SU-DHL-6 (cell line): ENCODE results near the gene CLIP4.

ENCODE experiments used
- H2AFZ ChIP-seq: fragments of 200-600 bp; sonication (generic); 2 replicates; pipeline ENCODE4 v1.6.1; 2014; ENCODE audit warnings: low read depth, mild to moderate bottlenecking, moderate library complexity, mixed read lengths, antibody characterized with exemption, low read length; ENCODE audit not compliant: severe bottlenecking
- H3F3A ChIP-seq: fragments of 200-600 bp; shearing (Covaris generic); 2 replicates; pipeline ENCODE4 v1.6.0; 2016; ENCODE audit warnings: antibody characterized with exemption, mild to moderate bottlenecking; ENCODE audit not compliant: insufficient read depth
- H3K27ac ChIP-seq: fragments of 200-600 bp; sonication (generic); 2 replicates; pipeline ENCODE4 v1.5.1; 2016; ENCODE audit warnings: low read depth, mild to moderate bottlenecking, low read length, moderate library complexity, mixed read lengths
- H3K27me3 ChIP-seq: fragments of 200-600 bp; sonication (generic), shearing (Covaris generic); 2 replicates; pipeline ENCODE4 v1.6.0; 2014; ENCODE audit warnings: mild to moderate bottlenecking, low read length
- H3K36me3 ChIP-seq: fragments of 200-600 bp; sonication (generic); 2 replicates; pipeline ENCODE4 v1.6.1; 2014; ENCODE audit warnings: mild to moderate bottlenecking, low read length, mixed read lengths
- H3K4me2 ChIP-seq: fragments of 300-600, 200-600 bp; shearing (Covaris generic), sonication (generic); 2 replicates; pipeline ENCODE4 v1.6.0; 2014; ENCODE audit warnings: low read length, low read depth, mild to moderate bottlenecking; ENCODE audit not compliant: poor library complexity, severe bottlenecking
- H3K4me3 ChIP-seq: fragments of 200-600 bp; sonication (generic); 2 replicates; pipeline ENCODE4 v1.5.1; 2014; ENCODE audit warnings: antibody characterized with exemption, low read length, mild to moderate bottlenecking, mixed read lengths; ENCODE audit not compliant: insufficient read depth, poor library complexity, severe bottlenecking
- H3K79me2 ChIP-seq: fragments of 200-600 bp; sonication (generic); 2 replicates; pipeline ENCODE4 v1.6.1; 2014; ENCODE audit warnings: mild to moderate bottlenecking, low read length, moderate library complexity; ENCODE audit not compliant: insufficient read depth
- H3K9ac ChIP-seq: fragments of 200-600 bp; sonication (generic); 2 replicates; pipeline ENCODE4 v1.7.0; 2014; ENCODE audit warnings: mild to moderate bottlenecking, low read length
- H3K9me2 ChIP-seq: fragments of 200-600 bp; sonication (generic); replicated peaks from 2 replicates; pipeline ENCODE4 v1.6.1; 2014; ENCODE audit warnings: low read length; ENCODE audit not compliant: insufficient read depth
- H3K9me3 ChIP-seq: fragments of 200-600 bp; sonication (generic); 2 replicates; pipeline ENCODE4 v1.6.1; 2014; ENCODE audit warnings: low read length, mixed read lengths; ENCODE audit not compliant: insufficient read depth
- H4K20me1 ChIP-seq: fragments of 200-600 bp; sonication (generic); 2 replicates; pipeline ENCODE4 v1.6.1; 2014; ENCODE audit warnings: low read depth, mild to moderate bottlenecking, antibody characterized with exemption, low read length, moderate library complexity, mixed read lengths
- EZH2phosphoT487 ChIP-seq: fragments of 200-600 bp; sonication (generic), shearing (Covaris generic); conservative IDR thresholded peaks from 2 replicates; pipeline ENCODE4 v1.6.1; 2018; ENCODE audit warnings: mild to moderate bottlenecking, antibody characterized with exemption, low read length, moderate library complexity, mixed read lengths
- TF ChIP-seq, protein P1 (sequence below): fragments of 200-600 bp; sonication (generic); IDR thresholded peaks from one replicate; pipeline ENCODE4 v1.5.1; 2017; ENCODE audit warnings: antibody characterized with exemption, mild to moderate bottlenecking, low read length, moderate library complexity; ENCODE audit not compliant: insufficient read depth, poor library complexity, severe bottlenecking

The CLIP4 gene

DNA sequence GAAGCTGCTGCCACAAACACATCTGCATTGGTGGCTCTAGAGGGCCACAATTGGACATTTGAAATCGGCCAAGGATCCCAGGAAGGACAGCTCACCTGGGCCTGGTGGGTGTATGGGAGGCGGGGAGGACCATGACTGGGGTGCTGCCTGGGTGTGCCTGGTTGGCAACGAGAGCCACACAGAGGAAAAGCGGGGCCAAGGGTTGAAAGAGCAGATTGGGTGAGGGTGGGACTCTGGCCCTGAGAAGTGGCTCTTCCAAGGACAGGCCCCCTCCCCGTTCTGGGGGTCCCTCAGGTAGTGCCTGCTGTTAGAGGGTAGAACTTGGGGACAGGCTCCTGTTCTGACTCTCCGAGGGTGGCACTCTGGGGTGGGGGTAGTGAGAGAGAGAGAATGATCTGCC is 102.9 kb downstream of the CLIP4 start:
- H3K9me3 ChIP-seq, result no peaks in the 10 kb centered on the region
- H3K27ac ChIP-seq, result no peak overlapping the region
- no peak overlapping the region for H3K4me2 ChIP-seq

DNA sequence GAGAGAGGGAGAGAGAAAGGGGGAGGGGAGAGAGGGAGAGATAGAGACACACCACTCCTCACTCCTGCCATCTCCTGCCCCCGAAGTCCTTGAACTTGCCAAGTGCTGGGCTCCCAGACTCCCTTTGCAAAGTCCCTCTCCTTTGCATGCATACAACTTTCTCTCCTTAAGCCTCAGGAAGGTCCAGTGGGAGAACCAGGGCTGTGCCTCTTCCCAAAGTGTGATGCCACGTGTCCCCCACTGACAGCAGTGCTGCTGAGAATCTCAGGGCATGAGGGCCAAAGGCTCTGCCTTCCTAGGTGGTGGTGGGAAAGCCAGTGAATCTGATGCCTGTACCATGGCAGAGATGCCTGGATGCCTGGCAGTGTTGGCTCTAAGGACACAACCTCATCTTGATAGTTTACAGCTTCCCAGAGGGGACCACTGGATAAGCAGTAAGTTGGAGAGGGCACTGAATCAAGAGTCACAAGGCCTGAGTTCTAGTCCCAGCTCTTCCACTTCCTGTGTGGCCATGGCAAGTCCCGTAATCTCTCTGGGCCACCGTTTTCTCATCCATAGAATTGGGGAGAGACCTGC is 103.4 kb downstream of the CLIP4 start:
- Histone ChIP-seq H3K4me3 (no peak overlapping the region), H2AFZ (no peak overlapping the region)
- TF ChIP-seq EZH2phosphoT487, result no peak
- TF ChIP-seq, protein P1, sequence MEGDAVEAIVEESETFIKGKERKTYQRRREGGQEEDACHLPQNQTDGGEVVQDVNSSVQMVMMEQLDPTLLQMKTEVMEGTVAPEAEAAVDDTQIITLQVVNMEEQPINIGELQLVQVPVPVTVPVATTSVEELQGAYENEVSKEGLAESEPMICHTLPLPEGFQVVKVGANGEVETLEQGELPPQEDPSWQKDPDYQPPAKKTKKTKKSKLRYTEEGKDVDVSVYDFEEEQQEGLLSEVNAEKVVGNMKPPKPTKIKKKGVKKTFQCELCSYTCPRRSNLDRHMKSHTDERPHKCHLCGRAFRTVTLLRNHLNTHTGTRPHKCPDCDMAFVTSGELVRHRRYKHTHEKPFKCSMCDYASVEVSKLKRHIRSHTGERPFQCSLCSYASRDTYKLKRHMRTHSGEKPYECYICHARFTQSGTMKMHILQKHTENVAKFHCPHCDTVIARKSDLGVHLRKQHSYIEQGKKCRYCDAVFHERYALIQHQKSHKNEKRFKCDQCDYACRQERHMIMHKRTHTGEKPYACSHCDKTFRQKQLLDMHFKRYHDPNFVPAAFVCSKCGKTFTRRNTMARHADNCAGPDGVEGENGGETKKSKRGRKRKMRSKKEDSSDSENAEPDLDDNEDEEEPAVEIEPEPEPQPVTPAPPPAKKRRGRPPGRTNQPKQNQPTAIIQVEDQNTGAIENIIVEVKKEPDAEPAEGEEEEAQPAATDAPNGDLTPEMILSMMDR, result no peak

More for the DNA sequence above, 102.9 kb downstream of the CLIP4 start:
- no peaks in the 10 kb centered on the region for H3F3A ChIP-seq
- H4K20me1 ChIP-seq, result no peaks in the 10 kb centered on the region
- no peaks in the 10 kb centered on the region for H3K27me3 ChIP-seq
- TF ChIP-seq EZH2phosphoT487, result no peak
- TF ChIP-seq, protein P1, result no peak
- H3K79me2 ChIP-seq, result no peaks in the 10 kb centered on the region
- no peaks in the 10 kb centered on the region for H3K36me3 ChIP-seq
- no peak overlapping the region for H2AFZ ChIP-seq
- H3K9ac ChIP-seq, result no peak overlapping the region
- H3K4me3 ChIP-seq, result no peak overlapping the region
- H3K9me2 ChIP-seq, result no peaks in the 10 kb centered on the region

DNA sequence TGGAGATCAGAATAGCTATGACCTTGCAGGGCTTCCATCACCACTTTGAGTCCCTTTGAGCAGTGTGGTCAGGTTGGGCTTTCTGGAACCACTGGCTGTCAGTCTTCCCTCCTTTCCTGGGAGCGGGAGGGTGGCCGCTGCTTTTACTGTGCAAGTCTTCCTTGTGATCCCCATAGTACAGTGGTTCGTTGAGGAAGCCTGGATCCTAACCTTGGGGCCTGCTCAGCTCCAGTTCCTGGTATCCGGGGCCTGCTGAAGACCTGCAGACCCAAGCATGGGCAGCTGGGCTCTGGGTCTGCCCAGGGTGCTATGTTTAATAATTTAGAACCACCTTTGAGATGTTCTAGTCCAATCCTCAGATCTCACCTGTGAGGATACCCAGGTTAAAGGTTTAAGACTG is 104.2 kb downstream of the CLIP4 start:
- Histone ChIP-seq H3K9me2 (no peaks in the 10 kb centered on the region), H3K9ac (no peak overlapping the region), H3K27me3 (no peaks in the 10 kb centered on the region), H3K9me3 (no peaks in the 10 kb centered on the region), H3K27ac (no peak overlapping the region), H4K20me1 (no peaks in the 10 kb centered on the region), H3K36me3 (no peaks in the 10 kb centered on the region), H3K4me2 (no peak overlapping the region), H3F3A (no peaks in the 10 kb centered on the region), H3K79me2 (no peaks in the 10 kb centered on the region), H3K4me3 (no peak overlapping the region), H2AFZ (no peak overlapping the region)
- TF ChIP-seq, protein P1, result no peak
- no peak for TF ChIP-seq EZH2phosphoT487

More for the DNA sequence above, 103.4 kb downstream of the CLIP4 start:
- no peak overlapping the region for H3K9ac ChIP-seq
- H3K9me2 ChIP-seq, result no peaks in the 10 kb centered on the region
- no peaks in the 10 kb centered on the region for H4K20me1 ChIP-seq
- H3K27me3 ChIP-seq, result no peaks in the 10 kb centered on the region
- no peaks in the 10 kb centered on the region for H3K36me3 ChIP-seq
- no peaks in the 10 kb centered on the region for H3F3A ChIP-seq
- no peak overlapping the region for H3K27ac ChIP-seq
- no peaks in the 10 kb centered on the region for H3K79me2 ChIP-seq
- H3K9me3 ChIP-seq, result no peaks in the 10 kb centered on the region
- H3K4me2 ChIP-seq, result no peak overlapping the region
